Measurements from ENCODE around the gene PTPRG. TPM values are rescaled to one million over a fixed set of nuclear protein-coding genes. Genes with fewer than 3 reads are reported as not detected.

The PTPRG gene
- total and polyA plus RNA-seq, 5 experiments from 2014 or later = not detected

DNA sequence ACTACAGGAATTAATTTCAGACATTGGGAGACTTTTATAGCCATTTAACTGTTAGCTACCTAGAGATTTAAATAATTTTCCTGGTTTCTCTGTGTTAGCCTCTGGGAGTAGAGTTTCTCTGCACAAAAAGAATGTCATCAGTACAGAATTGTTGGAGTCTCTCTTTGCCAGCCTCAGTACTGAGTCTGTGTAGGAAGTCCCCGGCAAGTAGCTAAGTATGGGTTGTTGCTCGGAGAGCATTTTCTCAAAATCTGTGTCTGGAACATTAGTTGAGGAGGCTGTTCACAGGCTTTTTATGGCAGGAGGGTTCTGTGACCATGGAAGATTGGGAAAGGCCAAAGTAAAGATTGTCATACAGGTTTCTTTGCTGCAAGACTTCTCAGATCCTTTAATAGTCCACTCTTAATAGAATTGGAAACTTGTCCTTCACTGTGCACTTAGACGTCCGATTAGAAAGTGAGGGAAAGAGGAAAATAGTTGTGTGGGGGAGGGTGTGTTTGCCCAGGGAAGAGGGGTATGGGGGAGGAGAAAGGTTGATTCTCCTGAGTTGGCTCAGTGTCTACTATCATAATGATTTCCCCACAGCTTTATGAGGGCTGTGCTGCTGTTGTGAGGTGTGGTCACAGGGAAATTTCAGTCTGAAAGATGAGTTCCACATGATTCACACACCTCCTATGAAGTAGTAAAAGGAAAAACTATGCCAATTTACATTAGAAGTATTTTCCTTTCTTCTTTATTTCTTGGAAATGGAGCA is 207.1 kb downstream of the PTPRG start:
- DNase-seq (no peak), ATAC-seq (no peak)
- Mint-ChIP-seq H3K4me3 (no peak overlapping the region), H3K27ac (no peak overlapping the region), H3K36me3 (no peaks in the 10 kb centered on the region), H3K27me3 (peaks cover 0 to 20% (median 10%) of the 10 kb centered on the region in 5 donors), H3K4me1 (no peaks in the 10 kb centered on the region), H3K9me3 (peaks cover 0 to 11% (median 0%) of the 10 kb centered on the region in 9 donors)
- POLR2A ChIA-PET = no interaction called here

DNA sequence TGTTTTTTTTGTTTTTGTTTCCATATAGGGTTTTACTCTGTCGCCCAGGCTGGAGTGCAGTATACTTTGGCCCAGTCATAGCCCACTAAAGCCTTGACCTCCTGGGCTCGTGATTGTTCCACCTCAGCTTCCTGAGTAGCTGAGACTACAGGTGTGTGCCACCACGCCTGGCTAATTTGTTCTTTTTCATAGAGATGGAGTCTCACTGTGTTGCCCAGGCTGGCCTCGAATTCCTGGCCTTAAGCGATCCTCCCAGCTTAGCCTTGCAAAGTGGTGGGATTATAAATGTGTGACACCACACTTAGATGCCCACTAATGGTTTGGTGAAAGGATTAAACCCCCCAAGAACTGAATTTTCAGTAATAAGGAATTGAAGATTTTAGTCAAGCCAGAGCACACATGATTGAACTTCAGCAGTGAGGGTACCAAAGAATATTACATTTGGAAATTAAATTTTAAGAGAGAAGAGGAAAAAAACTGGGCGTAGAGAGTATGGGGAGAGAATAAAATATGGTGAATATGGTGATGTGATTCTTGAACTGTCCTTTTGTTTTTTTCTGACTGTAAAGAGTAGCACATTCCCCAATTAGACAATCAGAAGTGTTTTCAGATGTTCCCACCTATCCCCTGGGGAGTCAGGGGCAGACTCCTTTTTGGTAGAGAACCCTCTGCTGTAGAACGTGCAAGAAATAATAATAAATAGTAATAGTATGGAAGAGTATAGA is 208.1 kb downstream of the PTPRG start:
- H3K9me3 Mint-ChIP-seq = peaks cover 0 to 11% (median 0%) of the 10 kb centered on the region in 9 donors

DNA sequence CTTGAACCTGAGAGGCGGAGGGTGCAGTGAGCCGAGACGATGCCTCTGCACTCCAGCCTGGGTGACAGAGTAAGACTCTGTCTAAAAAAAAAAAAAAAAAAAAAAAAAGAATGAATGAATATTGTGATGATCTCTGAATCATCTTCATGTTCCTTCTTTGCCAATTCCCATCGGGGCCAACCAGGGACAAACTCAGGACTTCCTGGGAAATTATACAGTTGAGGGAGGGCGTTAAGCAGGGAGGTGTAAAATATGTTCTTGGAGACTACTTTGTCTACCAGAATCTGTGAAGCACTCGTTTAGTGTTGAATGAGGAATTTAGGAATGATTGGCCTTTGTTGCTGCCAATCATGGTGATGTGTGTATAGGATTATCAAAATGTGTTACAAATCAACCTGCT is 210.6 kb downstream of the PTPRG start:
- Mint-ChIP-seq H3K4me3 (no peak overlapping the region), H3K27me3 (peaks cover 0 to 20% (median 3%) of the 10 kb centered on the region in 5 donors), H3K4me1 (no peaks in the 10 kb centered on the region), H3K9me3 (peaks cover 0 to 11% (median 0%) of the 10 kb centered on the region in 9 donors), H3K36me3 (no peaks in the 10 kb centered on the region), H3K27ac (no peak overlapping the region)
- POLR2A ChIA-PET = no interaction called here
- DNase-seq (no peak), ATAC-seq (no peak)

More for the DNA sequence above, 208.1 kb downstream of the PTPRG start:
- ATAC-seq (no peak), DNase-seq (no peak)
- Mint-ChIP-seq H3K4me3 (no peak overlapping the region), H3K36me3 (no peaks in the 10 kb centered on the region), H3K27ac (no peak overlapping the region), H3K4me1 (no peaks in the 10 kb centered on the region), H3K27me3 (peaks cover 0 to 20% (median 6%) of the 10 kb centered on the region in 5 donors)
- POLR2A ChIA-PET = no interaction called here

DNA sequence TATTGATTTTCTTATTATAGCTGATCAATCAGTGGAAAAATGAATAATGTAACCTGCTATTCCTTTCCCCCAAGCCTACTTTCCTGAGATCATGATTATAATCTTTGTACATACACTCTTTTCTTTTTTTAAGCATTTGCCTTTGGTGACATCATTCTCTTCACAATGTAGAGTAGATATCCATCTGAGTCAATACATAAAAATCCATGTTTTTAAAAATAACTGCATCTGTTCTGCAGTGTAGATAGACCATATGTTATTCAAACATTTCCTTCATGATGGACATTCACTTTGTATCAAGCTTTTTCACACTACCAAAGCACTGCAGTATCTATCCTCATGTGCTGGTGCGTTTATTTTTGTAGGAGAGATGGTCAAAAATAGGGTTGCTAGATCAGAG is 211.1 kb downstream of the PTPRG start:
- Mint-ChIP-seq H3K4me1 (no peaks in the 10 kb centered on the region), H3K27me3 (peaks cover 0 to 20% (median 3%) of the 10 kb centered on the region in 5 donors)
- DNase-seq = no peak

DNA sequence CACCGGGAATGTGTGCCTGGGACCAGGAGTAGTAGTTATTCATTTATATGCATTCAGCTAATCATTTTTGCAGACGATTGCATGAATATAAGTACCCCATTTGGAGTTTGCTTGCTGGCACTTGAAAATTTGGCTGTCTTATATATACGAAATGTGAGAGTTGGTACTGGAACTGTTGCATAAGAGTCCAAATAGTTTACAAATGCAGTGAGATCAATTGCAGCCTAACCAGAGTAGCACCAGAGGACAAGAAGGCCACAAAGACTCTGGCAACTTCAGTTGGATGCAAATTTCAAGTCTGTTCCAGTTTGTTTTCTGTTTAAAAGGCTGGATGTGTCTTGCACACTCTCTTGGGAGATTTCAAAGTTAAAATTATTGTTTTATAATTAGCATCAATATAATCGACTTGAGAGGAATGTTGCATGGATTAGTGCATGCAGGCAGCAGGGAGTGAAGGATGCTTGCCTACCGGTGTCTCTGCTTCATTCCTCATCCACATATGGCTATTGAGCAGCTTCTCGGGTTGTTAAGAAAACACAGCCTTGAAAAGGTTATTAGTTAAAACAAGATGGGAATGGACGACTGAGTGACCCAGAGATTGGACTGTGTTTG is 213.0 kb downstream of the PTPRG start:
- H3K9me3 Mint-ChIP-seq = peaks cover 0 to 10% (median 0%) of the 10 kb centered on the region in 9 donors
- H3K27ac Mint-ChIP-seq = no peak overlapping the region
- peaks cover 0 to 8% (median 5%) of the 10 kb centered on the region in 5 donors for H3K27me3 Mint-ChIP-seq
- no peak for ATAC-seq
- DNase-seq = no peak
- POLR2A ChIA-PET = no interaction called here
- H3K36me3 Mint-ChIP-seq = no peaks in the 10 kb centered on the region
- H3K4me3 Mint-ChIP-seq = no peak overlapping the region
- H3K4me1 Mint-ChIP-seq = no peaks in the 10 kb centered on the region

More for the DNA sequence above, 211.1 kb downstream of the PTPRG start:
- H3K4me3 Mint-ChIP-seq = no peak overlapping the region
- POLR2A ChIA-PET = no interaction called here
- ATAC-seq = no peak
- no peak overlapping the region for H3K27ac Mint-ChIP-seq
- H3K9me3 Mint-ChIP-seq = peaks cover 0 to 11% (median 0%) of the 10 kb centered on the region in 9 donors
- H3K36me3 Mint-ChIP-seq = no peaks in the 10 kb centered on the region

DNA sequence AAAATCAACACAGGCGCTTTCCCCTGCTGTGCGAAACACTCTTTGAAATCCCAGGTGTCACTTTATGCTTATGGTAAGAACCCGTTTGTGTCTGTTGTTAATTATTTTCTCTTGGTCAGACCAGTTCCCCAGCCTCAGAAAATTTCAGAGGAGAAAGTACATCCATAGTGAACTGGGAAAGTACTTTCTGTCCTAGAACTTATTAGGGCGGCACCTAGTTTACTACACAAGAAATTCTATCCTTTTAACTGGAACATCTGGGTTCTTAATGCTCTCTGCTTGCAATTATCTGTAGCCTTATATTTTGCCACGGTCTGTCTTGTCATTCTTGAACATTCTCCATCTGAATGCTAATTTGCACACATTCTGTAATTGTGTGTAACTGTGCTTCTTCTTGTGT is 215.0 kb downstream of the PTPRG start:
- Mint-ChIP-seq H3K36me3 (no peaks in the 10 kb centered on the region), H3K4me3 (no peak overlapping the region), H3K27me3 (peaks cover 0 to 11% (median 2%) of the 10 kb centered on the region in 5 donors), H3K9me3 (peaks cover 0 to 8% (median 0%) of the 10 kb centered on the region in 9 donors), H3K4me1 (no peaks in the 10 kb centered on the region), H3K27ac (no peak overlapping the region)
- POLR2A ChIA-PET = no interaction called here
- no peak for ATAC-seq
- no peak for DNase-seq

DNA sequence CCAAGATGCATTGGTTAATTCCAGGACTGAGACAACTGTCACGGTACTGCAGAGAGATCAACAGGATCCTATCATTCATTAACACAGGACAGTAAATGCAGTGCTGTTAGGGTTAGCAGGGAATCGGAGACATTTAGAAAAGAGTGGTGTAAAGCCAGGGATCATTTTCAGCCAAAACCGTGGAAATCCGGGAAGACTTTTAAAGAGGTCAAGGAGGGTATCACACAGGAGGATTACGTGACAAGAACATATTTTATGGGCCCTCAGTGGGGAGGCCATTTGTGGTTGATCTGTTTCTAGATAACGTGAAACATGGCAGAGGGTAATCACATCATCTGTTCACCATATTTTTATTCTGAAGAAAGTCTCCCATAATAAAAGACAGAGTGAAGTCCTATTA is 216.1 kb downstream of the PTPRG start:
- Mint-ChIP-seq H3K4me1 (no peaks in the 10 kb centered on the region), H3K36me3 (peaks cover 0 to 4% (median 0%) of the 10 kb centered on the region in 3 donors), H3K27me3 (peaks cover 0 to 11% (median 2%) of the 10 kb centered on the region in 5 donors), H3K4me3 (no peak overlapping the region), H3K27ac (no peak overlapping the region), H3K9me3 (peaks cover 0 to 13% (median 0%) of the 10 kb centered on the region in 9 donors)
- DNase-seq = no peak
- no peak for ATAC-seq
- POLR2A ChIA-PET = no interaction called here

DNA sequence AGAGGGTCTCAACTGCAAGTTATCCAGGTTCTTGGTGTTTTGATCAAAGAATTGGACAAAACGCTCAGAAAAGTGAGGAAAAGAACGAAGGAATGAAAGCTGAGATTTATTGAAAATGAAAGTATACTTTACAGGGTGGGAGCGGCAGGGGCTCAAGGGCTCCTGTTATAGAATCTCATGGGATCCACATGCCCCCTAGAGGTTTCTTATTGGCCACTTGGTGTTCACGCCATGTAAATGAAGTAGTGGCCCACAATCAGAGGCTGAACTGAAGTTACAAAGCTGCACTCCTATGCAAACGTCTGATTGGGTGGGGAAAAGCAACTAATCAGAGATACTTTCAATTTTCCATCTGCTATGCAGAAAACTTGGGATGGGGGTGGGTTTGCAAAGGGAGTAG is 216.7 kb downstream of the PTPRG start:
- Mint-ChIP-seq H3K27ac (no peak overlapping the region), H3K9me3 (peaks cover 0 to 9% (median 0%) of the 10 kb centered on the region in 9 donors), H3K4me3 (no peak overlapping the region), H3K4me1 (no peaks in the 10 kb centered on the region), H3K27me3 (peaks cover 0 to 12% (median 2%) of the 10 kb centered on the region in 5 donors), H3K36me3 (peaks cover 0 to 5% (median 0%) of the 10 kb centered on the region in 3 donors)
- no peak for DNase-seq
- no peak for ATAC-seq
- POLR2A ChIA-PET = no interaction called here

DNA sequence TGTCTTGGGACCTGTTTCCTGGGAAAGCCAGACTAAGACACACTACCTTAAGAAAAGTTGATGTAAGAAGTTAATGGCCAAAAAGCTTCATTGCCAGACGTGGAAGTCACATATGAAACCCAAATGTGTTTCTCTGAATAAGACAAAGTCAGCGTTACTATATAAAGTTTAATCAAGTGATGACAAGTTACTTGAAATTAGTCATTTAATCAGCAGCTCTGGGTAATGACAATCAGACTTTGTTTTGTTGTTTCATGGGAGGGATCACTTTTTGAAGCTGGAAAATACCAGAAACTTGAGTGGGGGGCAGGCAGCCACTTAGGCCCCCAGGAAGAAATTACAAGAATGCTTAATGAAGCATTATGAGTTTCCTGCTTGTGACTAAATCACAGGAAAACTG is 218.6 kb downstream of the PTPRG start:
- Mint-ChIP-seq H3K36me3 (peaks cover 0 to 5% (median 0%) of the 10 kb centered on the region in 3 donors), H3K4me1 (no peaks in the 10 kb centered on the region), H3K4me3 (no peak overlapping the region), H3K27ac (no peak overlapping the region), H3K9me3 (peaks cover 0 to 23% (median 0%) of the 10 kb centered on the region in 9 donors), H3K27me3 (peaks cover 0 to 21% (median 4%) of the 10 kb centered on the region in 5 donors)
- DNase-seq = no peak
- no peak for ATAC-seq
- POLR2A ChIA-PET = no interaction called here

DNA sequence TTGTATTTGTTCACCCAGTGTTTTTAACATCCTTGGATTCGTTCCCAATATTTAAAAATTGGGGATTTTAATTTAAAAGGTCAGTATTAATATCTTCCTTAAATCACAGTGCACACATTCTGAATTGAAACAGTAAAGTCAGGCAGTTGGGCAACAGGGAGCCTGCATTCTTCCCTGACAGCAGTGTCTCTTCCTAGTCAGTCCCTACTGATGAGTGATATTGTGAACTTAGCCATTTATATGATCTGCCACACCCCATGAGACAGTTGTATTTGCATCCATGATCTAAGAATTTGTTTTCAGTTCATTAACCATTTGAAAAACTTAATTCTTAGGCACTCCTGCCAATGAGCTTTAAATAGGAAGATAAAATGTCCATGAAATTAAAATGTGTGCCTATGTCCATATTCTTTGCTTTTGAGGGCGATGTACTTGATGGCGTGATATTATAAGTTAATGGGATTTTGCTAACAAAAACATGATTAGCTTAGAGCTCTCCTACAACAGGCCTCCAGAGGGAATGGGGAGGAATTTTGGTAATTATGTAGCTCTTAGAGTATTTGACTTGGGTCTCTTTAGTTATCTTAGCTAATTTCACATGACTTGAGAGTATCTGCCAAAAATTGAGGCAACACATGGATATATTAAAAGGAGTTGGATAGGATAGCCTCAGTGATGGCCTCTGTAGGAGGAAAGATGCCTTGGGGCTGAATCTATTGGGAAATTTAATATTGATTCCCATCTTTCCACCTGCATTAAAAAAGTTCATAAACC is 219.3 kb downstream of the PTPRG start:
- Mint-ChIP-seq H3K27me3 (peaks cover 0 to 21% (median 4%) of the 10 kb centered on the region in 5 donors), H3K4me1 (no peaks in the 10 kb centered on the region), H3K9me3 (peaks cover 0 to 24% (median 0%) of the 10 kb centered on the region in 9 donors), H3K4me3 (no peak overlapping the region), H3K27ac (no peak overlapping the region), H3K36me3 (peaks cover 0 to 5% (median 0%) of the 10 kb centered on the region in 3 donors)
- no peak for ATAC-seq
- POLR2A ChIA-PET = no interaction called here
- no peak for DNase-seq

DNA sequence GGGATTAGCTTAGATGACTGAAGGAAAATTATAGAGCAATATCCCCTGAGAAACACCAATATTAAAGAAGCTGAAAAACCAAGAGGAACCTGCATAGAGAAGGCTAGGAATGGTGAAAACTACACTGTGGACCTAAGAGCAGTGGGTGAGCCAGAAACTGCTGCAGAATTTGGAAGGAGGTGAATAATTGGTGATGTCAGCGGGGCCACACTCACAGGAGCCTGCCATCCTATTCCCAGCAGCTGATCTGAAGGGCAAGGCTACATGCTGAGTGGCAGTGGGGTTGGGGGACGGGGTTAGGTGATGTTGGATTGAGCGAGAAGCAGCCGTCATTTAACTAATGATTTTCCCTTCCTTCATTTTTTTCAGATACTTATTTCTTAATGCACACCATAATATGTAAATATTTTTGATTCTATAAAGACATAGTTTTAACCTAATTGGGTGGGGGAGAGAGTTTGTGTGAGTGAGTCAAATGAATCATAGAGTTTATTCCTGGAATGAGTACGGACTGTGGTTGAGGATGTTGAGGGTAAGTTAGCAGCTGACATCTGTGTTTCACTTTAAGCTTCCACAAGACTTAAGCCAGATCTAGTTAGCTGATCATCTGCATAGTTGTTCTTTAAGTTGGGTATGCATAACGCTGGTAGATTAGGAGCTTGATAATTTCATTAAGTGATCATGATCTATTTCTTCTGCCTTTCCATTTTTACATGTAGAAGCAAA is 222.8 kb downstream of the PTPRG start:
- Mint-ChIP-seq H3K27me3 (peaks cover 0 to 17% (median 2%) of the 10 kb centered on the region in 5 donors), H3K4me1 (no peaks in the 10 kb centered on the region), H3K9me3 (peaks cover 0 to 24% (median 0%) of the 10 kb centered on the region in 9 donors), H3K27ac (no peak overlapping the region), H3K4me3 (no peak overlapping the region), H3K36me3 (peaks cover 0 to 5% (median 0%) of the 10 kb centered on the region in 3 donors)
- ATAC-seq = no peak
- POLR2A ChIA-PET = no interaction called here
- DNase-seq = no peak
